KMS-11 (cell line): ENCODE data around the gene HES7.

Experiments
- H2AFZ ChIP-seq: fragments of 200-600 bp; sonication (generic); 2 replicates; pipeline ENCODE4 v1.6.1; 2016; ENCODE audit warnings: antibody characterized with exemption, mixed run types, low read depth
- H3K27ac ChIP-seq: fragments of 200-600 bp; sonication (generic); 2 replicates; pipeline ENCODE4 v1.6.1; 2016; ENCODE audit warnings: mild to moderate bottlenecking, mixed run types
- H3K27me3 ChIP-seq: fragments of 200-600 bp; sonication (generic); 2 replicates; pipeline ENCODE4 v1.6.1; 2017; ENCODE audit warnings: mild to moderate bottlenecking, low read depth, mixed run types, moderate library complexity; ENCODE audit not compliant: insufficient read depth
- H3K36me3 ChIP-seq: fragments of 200-600 bp; sonication (generic); 2 replicates; pipeline ENCODE4 v1.6.1; 2017; ENCODE audit warnings: mild to moderate bottlenecking, mixed run types; ENCODE audit not compliant: insufficient read depth
- H3K4me1 ChIP-seq: fragments of 200-600 bp; sonication (generic); 2 replicates; pipeline ENCODE4 v1.6.1; 2016; ENCODE audit warnings: mild to moderate bottlenecking, low read depth, mixed run types; ENCODE audit not compliant: poor library complexity, severe bottlenecking
- H3K4me2 ChIP-seq: fragments of 200-600 bp; sonication (generic); 2 replicates; pipeline ENCODE4 v1.7.0; 2016; ENCODE audit warnings: mild to moderate bottlenecking, mixed run types
- H3K4me3 ChIP-seq: fragments of 200-600 bp; sonication (generic); IDR thresholded peaks from 2 replicates; pipeline ENCODE4 v1.6.1; 2017; ENCODE audit warnings: low read depth, low read length, mixed read lengths; ENCODE audit not compliant: insufficient read depth
- H3K79me2 ChIP-seq: fragments of 200-600 bp; sonication (generic); 2 replicates; pipeline ENCODE4 v1.6.1; 2016; ENCODE audit warnings: low read depth, mixed run types; ENCODE audit not compliant: insufficient read depth
- H3K9ac ChIP-seq: fragments of 200-600 bp; sonication (generic); 2 replicates; pipeline ENCODE4 v1.6.1; 2016; ENCODE audit warnings: mild to moderate bottlenecking, mixed run types
- H4K20me1 ChIP-seq: fragments of 200-600 bp; sonication (generic); 2 replicates; pipeline ENCODE4 v1.6.1; 2016; ENCODE audit warnings: mild to moderate bottlenecking, mixed run types; ENCODE audit not compliant: insufficient read depth
- TF ChIP-seq, protein P1 (sequence below): fragments of 200-600 bp; sonication (generic); conservative IDR thresholded peaks from 2 replicates; pipeline ENCODE4 v1.6.1; 2017; ENCODE audit warnings: low read depth, mild to moderate bottlenecking, antibody characterized with exemption, low read length, moderate library complexity, mixed read lengths

Gene HES7

GRCh38 chr17:8118769-8119580, 4.9 kb downstream of the HES7 start:
- Histone ChIP-seq H2AFZ (peak overlapping the region; percentile 47; the same call in 1 of the 2 replicates), H3K27ac (no peak overlapping the region; the same call in 1 of the 2 replicates), H3K4me1 (no peaks in the 10 kb centered on the region), H3K36me3 (no peaks in the 10 kb centered on the region), H3K4me3 (no peak overlapping the region), H3K27me3 (no peaks in the 10 kb centered on the region; the same call in 1 of the 2 replicates), H4K20me1 (no peaks in the 10 kb centered on the region), H3K9ac (no peak overlapping the region), H3K79me2 (no peaks in the 10 kb centered on the region), H3K4me2 (peak overlapping the region; percentile 31; the same call in 1 of the 2 replicates)
- TF ChIP-seq, protein P1, sequence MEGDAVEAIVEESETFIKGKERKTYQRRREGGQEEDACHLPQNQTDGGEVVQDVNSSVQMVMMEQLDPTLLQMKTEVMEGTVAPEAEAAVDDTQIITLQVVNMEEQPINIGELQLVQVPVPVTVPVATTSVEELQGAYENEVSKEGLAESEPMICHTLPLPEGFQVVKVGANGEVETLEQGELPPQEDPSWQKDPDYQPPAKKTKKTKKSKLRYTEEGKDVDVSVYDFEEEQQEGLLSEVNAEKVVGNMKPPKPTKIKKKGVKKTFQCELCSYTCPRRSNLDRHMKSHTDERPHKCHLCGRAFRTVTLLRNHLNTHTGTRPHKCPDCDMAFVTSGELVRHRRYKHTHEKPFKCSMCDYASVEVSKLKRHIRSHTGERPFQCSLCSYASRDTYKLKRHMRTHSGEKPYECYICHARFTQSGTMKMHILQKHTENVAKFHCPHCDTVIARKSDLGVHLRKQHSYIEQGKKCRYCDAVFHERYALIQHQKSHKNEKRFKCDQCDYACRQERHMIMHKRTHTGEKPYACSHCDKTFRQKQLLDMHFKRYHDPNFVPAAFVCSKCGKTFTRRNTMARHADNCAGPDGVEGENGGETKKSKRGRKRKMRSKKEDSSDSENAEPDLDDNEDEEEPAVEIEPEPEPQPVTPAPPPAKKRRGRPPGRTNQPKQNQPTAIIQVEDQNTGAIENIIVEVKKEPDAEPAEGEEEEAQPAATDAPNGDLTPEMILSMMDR, result no peak; the same call in 1 of the 2 replicates

DNA sequence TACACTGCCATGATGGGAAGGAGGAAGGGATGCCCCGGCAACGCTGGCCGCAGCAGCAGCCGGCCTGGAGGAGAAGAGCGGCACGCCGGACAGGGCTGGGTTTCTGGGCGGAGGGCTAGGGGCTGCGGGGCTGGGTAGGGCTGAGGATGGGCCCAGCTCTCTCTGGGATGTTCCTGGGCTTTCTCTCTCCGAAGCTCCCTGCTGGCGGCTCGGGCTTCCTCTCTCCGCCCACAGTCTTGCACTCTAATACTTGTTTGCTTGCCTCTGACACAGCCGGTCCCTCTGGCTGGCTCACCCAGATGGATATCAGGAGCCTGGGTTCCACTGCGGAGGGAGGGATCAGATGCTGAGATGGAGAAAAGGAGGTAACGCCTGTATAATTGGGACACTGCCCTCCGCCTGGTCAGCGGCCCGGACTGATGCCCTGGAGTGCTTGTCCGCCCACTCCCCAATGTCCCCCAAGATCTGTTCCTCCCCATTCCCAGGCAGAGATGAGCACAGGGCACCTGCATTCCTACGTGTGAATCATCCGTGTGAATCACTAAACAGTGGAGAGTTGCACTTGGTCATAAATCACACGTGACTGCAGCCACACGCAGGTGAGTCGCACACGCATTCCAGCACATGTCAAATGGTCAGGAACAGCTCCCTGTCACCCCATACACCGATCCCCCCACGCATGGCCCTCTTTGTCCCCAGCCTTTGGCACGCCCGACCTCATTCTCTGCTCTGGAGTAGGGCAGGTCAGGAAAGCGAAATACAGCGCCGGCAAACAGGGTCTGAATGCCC, 5.7 kb downstream of the HES7 start, which contains the start of gene ALOXE3:
TSS of gene ALOXE3 (minus strand) at position 535 of the 789 bp plus-strand sequence. CDS start at position 11, 524 bp downstream.
- no peaks in the 10 kb centered on the region; the same call in 1 of the 2 replicates for H3K27me3 ChIP-seq

GRCh38 chr17:8117367-8117979, 6.4 kb downstream of the HES7 start:
- Histone ChIP-seq H4K20me1 (no peaks in the 10 kb centered on the region), H3K4me1 (no peaks in the 10 kb centered on the region), H3K4me2 (peak overlapping the region; percentile 33; the same call in 1 of the 2 replicates), H3K4me3 (no peak overlapping the region), H2AFZ (peak overlapping the region; percentile 47; the same call in 1 of the 2 replicates), H3K36me3 (no peaks in the 10 kb centered on the region), H3K79me2 (no peaks in the 10 kb centered on the region), H3K27ac (no peak overlapping the region), H3K27me3 (no peaks in the 10 kb centered on the region; the same call in 1 of the 2 replicates), H3K9ac (no peak overlapping the region)
- TF ChIP-seq, protein P1, result no peak

More for the DNA sequence above, 5.7 kb downstream of the HES7 start, which contains the start of gene ALOXE3:
- no peaks in the 10 kb centered on the region for H3K79me2 ChIP-seq
- H2AFZ ChIP-seq, result peak within 1 kb of the TSS; percentile 47; the same call in 1 of the 2 replicates
- no peak within 1 kb of the TSS for H3K4me3 ChIP-seq
- H3K4me1 ChIP-seq, result no peaks in the 10 kb centered on the region
- H4K20me1 ChIP-seq, result no peaks in the 10 kb centered on the region
- TF ChIP-seq, protein P1, result no peak
- peak within 1 kb of the TSS; percentile 33; the same call in 1 of the 2 replicates for H3K4me2 ChIP-seq
- no peaks in the 10 kb centered on the region for H3K36me3 ChIP-seq
- no peak within 1 kb of the TSS; the same call in 1 of the 2 replicates for H3K27ac ChIP-seq
- H3K9ac ChIP-seq, result no peak within 1 kb of the TSS

DNA sequence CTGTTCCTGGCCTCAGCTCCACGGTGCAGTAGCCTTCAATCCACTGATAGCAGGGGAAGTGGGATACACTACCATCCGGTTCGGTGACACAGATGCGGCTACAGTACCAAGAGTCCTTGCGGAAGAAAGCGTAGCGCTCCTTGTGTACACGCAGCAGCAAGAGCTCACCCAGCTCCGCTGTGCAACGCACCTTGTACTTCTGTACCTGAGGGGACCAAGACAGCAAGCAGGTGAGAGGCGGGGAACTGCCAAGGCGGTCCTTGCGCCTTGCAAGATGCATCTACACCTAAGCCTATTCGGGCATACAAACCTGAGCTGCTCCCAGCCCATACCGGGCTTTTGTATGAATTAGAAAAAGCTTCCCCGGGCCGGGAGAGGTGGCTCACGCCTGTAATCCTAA, 7.1 kb downstream of the HES7 start:
- H4K20me1 ChIP-seq, result no peaks in the 10 kb centered on the region
- no peak overlapping the region for H2AFZ ChIP-seq
- no peak overlapping the region for H3K9ac ChIP-seq
- TF ChIP-seq, protein P1, result no peak
- H3K27me3 ChIP-seq, result no peaks in the 10 kb centered on the region; the same call in 1 of the 2 replicates
- no peaks in the 10 kb centered on the region for H3K4me1 ChIP-seq
- no peak overlapping the region for H3K4me2 ChIP-seq
- H3K27ac ChIP-seq, result no peak overlapping the region
- no peak overlapping the region for H3K4me3 ChIP-seq
- H3K79me2 ChIP-seq, result no peaks in the 10 kb centered on the region
- no peaks in the 10 kb centered on the region for H3K36me3 ChIP-seq
